GM18858 (cell line): ENCODE measurements around the gene MAPK8IP3.

ENCODE experiments used
- ATAC-seq: cut with Tn5 transposase; IDR thresholded peaks from one replicate; pipeline ENCODE4 v1.9.1; 2021; ENCODE audit not compliant: unreplicated experiment

The MAPK8IP3 gene

GRCh38 chr16:1800701-1801100, 94.7 kb downstream of the MAPK8IP3 start:
- no peak for ATAC-seq

GRCh38 chr16:1807626-1808025, 101.6 kb downstream of the MAPK8IP3 start:
- ATAC-seq: no peak

DNA sequence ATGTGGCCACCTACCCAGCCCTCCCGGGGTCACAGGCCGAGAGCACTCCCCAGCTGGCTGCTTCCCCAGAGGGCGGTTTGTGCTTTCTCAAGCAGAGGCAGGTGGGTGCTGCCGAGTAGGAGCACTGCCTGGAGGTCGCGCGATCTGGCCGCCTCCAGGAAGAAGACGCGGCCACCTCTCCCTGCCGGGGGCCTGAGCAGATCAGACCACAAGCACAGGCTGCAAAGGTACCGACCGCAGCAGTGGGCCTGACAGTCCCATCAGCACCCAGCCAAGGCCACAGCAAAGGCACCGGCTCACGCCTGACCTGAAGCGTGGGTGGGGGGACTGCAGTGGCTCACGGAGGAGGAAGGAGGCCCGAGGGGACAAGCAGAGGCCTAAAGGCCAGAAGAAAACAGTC, 102.7 kb downstream of the MAPK8IP3 start:
- ATAC-seq: no peak

- ATAC-seq: no peak
These were observed 103.3 kb downstream of the MAPK8IP3 start for GRCh38 chr16:1809281-1809801.

- ATAC-seq: no peak
These were observed 104.1 kb downstream of the MAPK8IP3 start for GRCh38 chr16:1810106-1810505.

DNA sequence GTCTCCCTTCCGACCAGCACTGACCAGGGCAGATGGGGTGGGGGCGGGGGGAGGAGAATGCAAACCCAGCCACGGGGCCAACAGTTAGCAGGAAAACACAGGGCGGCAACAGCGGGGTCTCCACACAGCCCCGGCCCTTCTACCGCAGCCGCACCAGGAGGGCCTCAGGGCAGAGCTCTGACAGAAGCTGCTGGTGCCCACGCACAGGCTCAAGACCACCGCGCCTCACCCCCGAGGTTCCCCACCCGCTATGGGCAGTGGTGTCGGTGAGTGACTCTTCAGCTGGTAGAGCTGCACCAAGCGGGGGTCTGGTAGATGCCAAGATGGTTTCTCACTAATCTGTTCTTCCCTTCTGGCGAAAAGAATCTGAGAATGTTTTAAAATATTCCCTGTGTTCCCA, 104.5 kb downstream of the MAPK8IP3 start:
- ATAC-seq: no peak

DNA sequence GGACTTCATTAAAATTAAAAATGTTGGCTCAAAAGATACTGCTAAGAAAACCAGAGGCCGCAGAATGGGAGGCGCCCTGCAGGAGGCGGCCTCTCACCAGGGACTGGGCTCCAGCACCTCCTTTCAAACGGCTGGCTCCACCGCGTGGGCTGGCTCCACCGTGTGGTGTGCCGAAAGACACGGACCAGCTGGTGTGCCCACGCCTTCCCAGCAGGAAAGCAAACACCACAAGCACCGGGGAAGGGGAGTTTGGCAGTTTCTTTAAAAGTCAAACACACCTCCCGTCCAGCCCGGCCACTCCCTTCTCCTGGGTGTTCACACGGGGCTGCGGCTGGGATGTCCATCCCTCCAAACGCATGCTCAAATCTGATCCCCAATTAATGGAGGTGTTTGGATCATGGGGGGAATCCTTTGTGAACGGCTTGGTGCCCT, 106.8 kb downstream of the MAPK8IP3 start:
- no peak for ATAC-seq

GRCh38 chr16:1815461-1815860, 109.5 kb downstream of the MAPK8IP3 start:
- ATAC-seq: no peak

GRCh38 chr16:1816396-1817275, 110.6 kb downstream of the MAPK8IP3 start:
- no peak for ATAC-seq

GRCh38 chr16:1817276-1817589, 111.2 kb downstream of the MAPK8IP3 start:
- ATAC-seq: no peak

DNA sequence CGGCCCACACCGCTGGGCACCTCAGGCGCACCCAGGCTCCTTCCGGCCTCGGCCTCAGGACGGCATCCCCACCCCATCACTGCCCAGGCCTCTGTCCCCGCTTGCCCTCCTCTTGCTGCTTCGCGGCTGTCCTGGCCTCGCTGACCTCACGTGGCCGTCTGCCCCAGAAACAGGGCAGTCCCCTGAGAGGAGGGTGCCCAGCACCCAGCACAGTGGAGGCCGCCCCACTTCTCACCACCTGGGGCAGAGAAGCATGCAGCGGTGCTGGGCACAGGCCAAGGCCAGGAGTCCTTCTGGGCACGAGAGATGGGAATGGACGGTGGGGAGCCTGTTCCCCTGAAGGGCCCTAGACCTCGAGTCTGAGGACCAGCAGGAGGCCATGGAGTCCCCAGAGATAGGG, 111.7 kb downstream of the MAPK8IP3 start:
- ATAC-seq: no peak

GRCh38 chr16:1818204-1818872, 112.3 kb downstream of the MAPK8IP3 start:
- no peak for ATAC-seq

- no peak for ATAC-seq
These were observed 113.0 kb downstream of the MAPK8IP3 start for GRCh38 chr16:1818873-1819525.

- ATAC-seq: no peak
These were observed 113.6 kb downstream of the MAPK8IP3 start for GRCh38 chr16:1819611-1820010.
